ENCODE data around the gene PLCH1. TPM values are rescaled to one million over a fixed set of nuclear protein-coding genes. Genes with fewer than 3 reads are reported as not detected.
A peak's percentile ranks its signal among the peaks of the same experiment; 100 is the strongest.

The PLCH1 gene
- total and polyA plus RNA-seq, 9 of the 15 experiments (the other 6 are each of a cell fraction or from before 2014, with no cell fraction given): 0.17 to 0.62 (median 0.40) TPM

- TF ChIP-seq MGA (IDR thresholded peaks at IDR 0.05) (peak; percentile 95), ATF1 (CRISPR knock-in tag; IDR thresholded peaks at IDR 0.05) (no peak), ATF1 (tag; IDR thresholded peaks at IDR 0.05) (0 out of 2 replicates have a peak, but pooled peaks have one; percentile 9), ZNF175 (CRISPR knock-in tag; IDR thresholded peaks at IDR 0.05; ENCODE audit: low read depth) (peak; percentile 73; the same call in 1 of the 2 replicates), NELFE (IDR thresholded peaks at IDR 0.05; ENCODE audit: insufficient read depth, insufficient read length) (no peak), ESRRB (CRISPR knock-in tag; IDR thresholded peaks at IDR 0.05; ENCODE audit: borderline replicate concordance) (no peak), PML (IDR thresholded peaks at IDR 0.05; ENCODE audit: low read length) (peak; percentile 64; the same call in 1 of the 2 replicates), ZNF41 (CRISPR knock-in tag; conservative IDR thresholded peaks at IDR 0.05) (no peak), TEAD4 (IDR thresholded peaks at IDR 0.05; ENCODE audit: low read length) (peak; percentile 95), TEAD4 (CRISPR knock-in tag; IDR thresholded peaks at IDR 0.05; ENCODE audit: borderline replicate concordance) (no peak), KDM4B (IDR thresholded peaks at IDR 0.05; ENCODE audit: borderline replicate concordance in 2 of 2, low read depth in 1 of 2) (no peak), MXI1 (IDR thresholded peaks at IDR 0.05; ENCODE audit: low read depth, low read length) (no peak), RBM39 (optimal IDR thresholded peaks at IDR 0.05; ENCODE audit: low read depth, low read length) (no peak), SMARCB1 (IDR thresholded peaks at IDR 0.05; ENCODE audit: insufficient read length, low read depth) (no peak), SREBF2 (CRISPR knock-in tag; IDR thresholded peaks at IDR 0.05) (no peak), MCM5 (IDR thresholded peaks at IDR 0.05; ENCODE audit: low read depth) (no peak), MAFK (IDR thresholded peaks at IDR 0.05; ENCODE audit: low read length) (peak; percentile 34; the same call in 1 of the 2 replicates)
- TF ChIP-seq, protein P1, sequence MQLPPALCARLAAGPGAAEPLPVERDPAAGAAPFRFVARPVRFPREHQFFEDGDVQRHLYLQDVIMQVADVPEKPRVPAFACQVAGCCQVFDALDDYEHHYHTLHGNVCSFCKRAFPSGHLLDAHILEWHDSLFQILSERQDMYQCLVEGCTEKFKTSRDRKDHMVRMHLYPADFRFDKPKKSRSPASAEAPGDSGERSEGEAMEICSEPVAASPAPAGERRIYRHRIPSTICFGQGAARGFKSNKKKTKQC (CRISPR knock-in tag; IDR thresholded peaks at IDR 0.05): no peak
Measured at GRCh38 chr3:155334914-155335723, 409.8 kb downstream of the PLCH1 start (continued).

Measured in K562 (cell line).